ENCODE measurements around the gene POGZ.

GRCh38 chr1:151504759-151505158 lies 45.5 kb upstream of the POGZ start:
- TF ChIP-seq POLR2A (IDR thresholded peaks at IDR 0.05) (no peak), CTCF (IDR thresholded peaks at IDR 0.05) (no peak)

Data from gastroesophageal sphincter (tissue), 3 donors.